Frontal cortex (tissue), 4 donors: ENCODE results near the gene FAM180B. TPM values are rescaled to one million over a fixed set of nuclear protein-coding genes. Genes with fewer than 3 reads are reported as not detected.
"Not testable (repeated sequence)": the region's sequence is repeated elsewhere in the genome, so short reads cannot be mapped to it uniquely, and the experiment has no call there.

Source experiments
- DNase-seq, 2 donors: peaks; one replicate each; pipeline ENCODE4 v3.0.0; 2012; ENCODE audit warnings: low spot score in 2 of 2
- FAIRE-seq: peaks from 2 replicates; lab custom pipeline; 2012; peaks lifted over from hg19 to GRCh38; lab: Jason Lieb, UNC
- total RNA-seq: library from RNA; depleted of rRNA; stranded (reverse); fragments of >200 nt; gene quantifications from one replicate; pipeline ENCODE4 v1.2.3, GENCODE V29; 2014
- donor health status: control.
- donor health status: control.
- donor health status: control.

Gene FAM180B
- total RNA-seq, 1 donor from 2014 or later: not detected

DNA sequence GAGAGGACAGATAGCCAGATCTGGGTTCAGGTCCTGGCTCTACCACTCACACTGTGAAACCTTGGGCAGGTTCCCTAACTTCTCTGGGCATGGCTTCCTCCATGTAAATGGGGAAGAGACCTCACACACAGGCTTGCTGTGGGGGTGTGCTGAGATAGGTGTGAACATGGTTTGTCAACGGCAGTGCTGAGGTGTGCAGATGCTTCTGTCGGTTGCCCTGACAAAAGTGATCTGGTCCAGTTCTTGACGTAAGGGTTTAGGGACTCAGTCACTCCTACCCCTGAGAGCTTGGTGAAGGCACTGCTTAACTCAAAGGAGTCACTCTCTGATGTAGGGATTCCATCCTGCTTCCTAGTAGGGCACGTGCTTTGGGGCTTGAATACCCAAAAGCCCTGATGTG lies 5.8 kb downstream of the FAM180B start:
- no peak for DNase-seq
- FAIRE-seq: no peak

DNA sequence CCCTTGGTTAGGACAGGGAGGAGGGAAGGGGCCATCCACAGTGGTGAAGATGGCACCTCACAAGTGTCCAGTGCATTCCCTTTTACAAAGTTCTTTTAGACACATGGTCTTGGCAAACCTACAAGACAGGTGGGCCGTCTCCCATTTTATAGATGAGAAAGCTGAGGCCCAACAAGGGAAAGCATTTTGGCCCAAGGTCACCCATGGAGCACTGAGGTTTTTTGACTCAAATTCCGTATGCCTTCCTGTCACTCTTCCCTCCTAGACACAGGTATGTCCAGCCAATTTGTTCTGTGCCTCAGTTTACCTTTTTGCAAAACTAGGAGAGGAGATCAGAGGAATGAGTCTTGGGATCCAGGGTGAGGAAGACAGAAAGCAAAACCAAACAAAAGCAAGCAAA lies 6.5 kb downstream of the FAM180B start:
- DNase-seq: no peak
- FAIRE-seq: no peak

DNA sequence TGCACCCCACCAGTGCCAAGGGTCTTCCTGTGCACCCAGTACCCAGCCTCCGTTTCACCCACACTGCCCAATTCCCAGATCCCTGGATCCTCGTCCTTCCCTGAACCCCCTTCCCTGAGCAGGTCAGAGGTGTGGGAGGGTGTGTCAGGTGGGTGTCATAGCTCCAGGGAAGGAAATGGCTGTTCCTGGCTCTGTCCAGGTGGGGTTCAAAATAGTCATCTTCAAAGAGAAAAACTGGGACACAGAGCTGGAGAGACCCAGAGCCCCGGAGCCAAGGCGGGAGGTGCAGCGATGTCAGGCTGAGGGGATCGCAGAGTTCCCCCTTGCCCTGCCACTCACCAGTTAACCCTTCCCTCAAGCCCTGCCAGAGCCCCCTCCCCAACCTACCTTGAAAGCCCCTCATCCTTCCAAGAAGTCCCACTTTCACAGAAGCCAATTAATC lies 7.0 kb downstream of the FAM180B start:
- no peak for FAIRE-seq
- DNase-seq: no peak

DNA sequence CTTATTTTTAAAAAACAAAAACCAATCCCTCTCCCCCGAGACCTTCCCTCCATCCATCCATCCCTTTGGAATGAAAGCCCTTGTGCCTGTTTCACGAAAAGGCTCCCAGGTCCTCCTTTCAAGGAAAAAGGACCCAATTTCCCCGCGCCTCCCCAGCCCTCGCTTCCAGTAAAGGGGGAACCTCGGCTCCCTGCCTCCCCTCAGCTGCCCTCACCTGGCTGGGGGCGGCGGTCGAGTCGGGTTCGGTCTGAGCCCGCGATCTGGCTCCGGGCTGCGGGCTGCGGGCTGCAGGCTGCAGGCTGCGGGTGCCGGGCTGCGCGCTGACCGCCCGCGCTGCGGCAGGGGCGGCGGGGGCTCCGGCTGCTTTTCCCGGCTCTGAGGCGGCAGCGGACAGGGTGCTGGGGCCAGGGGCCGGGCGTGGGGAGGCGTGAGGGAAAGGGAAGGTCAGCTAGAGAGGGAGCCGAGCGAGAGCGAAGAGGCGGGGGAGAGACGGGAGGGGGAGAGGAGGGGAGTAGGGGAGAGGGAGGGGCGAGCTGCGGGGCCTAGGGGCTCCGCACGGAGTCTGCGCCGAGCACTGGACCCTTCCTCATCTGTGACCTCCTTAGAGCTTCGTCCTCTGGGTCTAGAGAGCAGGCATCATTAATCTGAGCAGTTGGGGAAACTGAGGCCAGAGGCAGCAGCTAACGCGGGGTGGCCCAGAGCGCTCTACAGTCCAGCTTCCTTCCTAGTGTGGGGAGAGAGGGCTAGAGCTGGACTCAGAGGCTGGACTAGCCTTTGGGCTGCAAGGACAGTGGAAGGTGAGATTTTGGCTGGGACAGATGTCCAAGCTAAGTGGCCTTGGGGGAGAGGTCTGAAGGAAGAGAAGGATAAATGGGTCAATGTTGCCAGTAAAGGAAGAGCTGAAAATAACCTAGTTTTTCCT lies 7.7 kb downstream of the FAM180B start, which contains the start of gene C1QTNF4:
Gene C1QTNF4, minus strand, starts transcription at position 478 of the 922 bp plus-strand sequence. CDS start 3,601 bp downstream, outside the sequence.
- no peak for FAIRE-seq
- no peak for DNase-seq

DNA sequence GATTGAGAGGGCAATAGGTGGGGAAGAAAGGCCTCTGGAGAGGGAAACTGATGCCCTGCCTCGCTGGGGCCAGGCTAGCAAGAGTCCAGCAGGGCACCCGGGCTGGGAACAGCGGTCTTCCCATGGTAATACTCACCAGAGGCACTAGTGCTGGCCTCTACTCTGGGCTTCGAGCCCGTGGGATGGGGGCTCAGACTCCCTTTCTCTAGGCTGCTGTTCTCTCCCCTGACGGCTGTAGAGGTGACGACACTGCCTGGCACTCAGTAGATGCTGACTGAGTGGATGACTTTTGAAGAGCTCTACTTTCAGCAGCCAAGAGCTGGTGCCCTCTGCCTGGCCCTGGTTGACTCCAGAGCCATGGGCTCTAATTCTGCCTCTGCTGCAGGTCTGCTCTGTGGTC lies 8.6 kb downstream of the FAM180B start:
- no peak for FAIRE-seq
- no peak for DNase-seq

DNA sequence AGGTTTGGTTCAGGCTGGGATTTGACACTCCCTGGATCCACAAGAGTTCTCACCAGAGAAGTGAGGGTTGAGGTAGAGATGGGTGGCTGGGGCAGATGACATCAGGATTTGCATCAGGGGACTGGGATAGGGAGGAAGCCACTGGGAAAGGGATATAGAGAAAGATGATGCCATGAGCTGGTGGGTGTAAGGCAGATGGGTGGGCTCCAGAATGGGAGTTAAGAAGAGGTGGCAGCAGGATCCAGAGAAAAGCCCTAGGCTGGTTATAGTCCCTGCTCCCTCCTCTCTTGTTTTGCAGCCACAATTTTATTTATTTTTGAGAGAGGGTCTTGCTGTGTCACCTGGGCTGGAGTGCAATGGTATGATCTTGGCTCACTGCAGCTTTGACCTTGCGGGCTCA lies 9.5 kb downstream of the FAM180B start:
- no peak for DNase-seq
- no peak for FAIRE-seq

DNA sequence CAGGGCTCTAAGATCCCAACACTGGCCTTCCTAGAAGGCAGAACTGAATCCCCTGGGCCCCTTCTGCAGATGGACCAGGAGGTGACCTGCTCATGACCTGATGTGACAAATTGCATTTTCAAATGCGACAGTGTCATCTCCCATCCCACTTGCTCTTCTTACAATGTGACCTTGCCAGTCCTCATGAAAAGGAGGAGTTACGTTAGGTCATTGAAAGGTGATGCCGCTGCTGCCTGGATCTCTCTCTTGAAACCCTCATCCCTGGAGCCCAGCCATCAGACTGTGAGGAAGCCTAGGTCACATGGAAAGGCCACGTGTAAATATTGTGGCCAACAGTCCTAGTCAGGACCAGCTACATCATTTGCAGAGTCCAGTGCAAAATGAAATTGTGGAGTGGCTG lies 13.4 kb downstream of the FAM180B start:
- DNase-seq: no peak
- FAIRE-seq: no peak

DNA sequence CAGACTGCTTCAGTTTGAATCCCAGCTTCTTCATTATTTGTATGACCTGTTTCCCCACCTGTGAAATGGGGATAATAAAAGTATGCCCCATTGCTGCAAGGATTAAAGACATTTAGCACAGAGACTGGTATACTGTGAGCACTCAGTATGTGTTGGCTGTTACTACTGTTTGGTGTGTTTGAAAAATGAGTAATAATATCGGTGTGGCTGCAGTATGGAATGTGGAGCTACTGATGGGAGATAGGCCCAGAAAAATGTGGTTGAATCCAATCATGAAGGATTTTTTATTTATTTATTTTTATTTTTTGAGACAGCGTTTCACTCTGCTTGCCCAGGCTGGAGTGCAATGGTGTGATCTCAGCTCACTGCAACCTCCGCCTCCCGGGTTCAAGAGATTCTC lies 16.8 kb downstream of the FAM180B start:
- FAIRE-seq: no peak
- no peak for DNase-seq

DNA sequence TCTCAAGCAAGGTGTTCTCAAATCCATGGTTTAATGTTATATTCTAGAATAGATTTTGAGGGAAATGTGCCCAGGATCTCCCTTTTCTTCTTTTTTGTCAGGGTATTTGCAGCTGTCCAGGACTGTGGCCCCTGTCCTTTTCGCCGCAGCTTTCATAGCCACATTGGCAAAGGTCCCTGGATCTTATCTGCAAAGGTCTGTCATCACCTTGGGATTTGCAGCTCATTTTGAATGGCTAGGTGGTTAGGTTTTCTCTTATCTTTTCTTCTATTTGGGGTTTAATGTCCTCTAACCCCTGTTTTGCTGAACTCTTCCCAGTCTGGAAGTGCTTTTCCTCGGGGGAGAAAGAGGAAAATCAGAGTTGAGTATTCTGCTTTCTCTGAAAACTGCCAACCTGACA lies 19.4 kb downstream of the FAM180B start:
- DNase-seq (no peak), FAIRE-seq (no peak)

DNA sequence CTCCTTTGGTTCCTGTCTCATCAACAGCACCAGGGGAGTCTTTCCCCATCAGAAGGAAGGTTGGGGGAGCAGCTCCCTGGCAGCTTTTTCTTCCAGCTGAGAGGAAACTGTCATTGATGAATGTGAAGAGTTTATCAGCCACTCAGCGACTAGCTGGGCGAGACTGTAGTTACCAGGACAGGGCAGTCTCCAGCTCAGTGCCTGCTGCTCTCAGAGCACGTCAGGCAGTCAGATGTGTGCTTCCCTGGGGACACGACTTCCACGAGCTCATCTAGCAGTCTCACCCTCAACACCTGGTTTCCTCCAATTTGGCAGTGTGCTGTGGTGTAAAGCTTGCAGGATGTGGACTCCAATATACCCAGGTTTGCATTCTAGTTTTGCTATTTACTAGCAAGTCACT lies 20.3 kb downstream of the FAM180B start:
- DNase-seq: no peak
- FAIRE-seq: no peak

DNA sequence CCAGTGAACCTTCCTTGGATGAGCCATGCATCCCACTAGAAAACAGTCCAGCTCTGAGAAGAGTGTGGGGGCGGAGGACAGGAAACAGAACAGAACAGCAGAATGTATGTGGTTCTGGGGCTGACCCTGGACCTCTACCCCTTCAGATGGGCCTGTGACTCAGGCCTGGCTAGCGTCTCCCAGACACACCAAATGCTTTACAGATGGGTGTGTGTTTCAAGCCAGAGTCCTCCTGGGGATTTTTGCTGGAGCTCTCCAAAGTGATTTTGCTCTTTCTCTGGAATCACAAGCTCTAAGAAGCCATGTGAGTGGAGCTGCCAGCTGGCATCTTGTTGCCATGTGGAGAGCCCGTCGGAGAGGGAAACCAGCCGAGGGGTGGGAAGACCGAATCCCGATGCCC lies 20.9 kb downstream of the FAM180B start:
- DNase-seq (peak in 1 of 2 donors; percentile 19), FAIRE-seq (no peak)

DNA sequence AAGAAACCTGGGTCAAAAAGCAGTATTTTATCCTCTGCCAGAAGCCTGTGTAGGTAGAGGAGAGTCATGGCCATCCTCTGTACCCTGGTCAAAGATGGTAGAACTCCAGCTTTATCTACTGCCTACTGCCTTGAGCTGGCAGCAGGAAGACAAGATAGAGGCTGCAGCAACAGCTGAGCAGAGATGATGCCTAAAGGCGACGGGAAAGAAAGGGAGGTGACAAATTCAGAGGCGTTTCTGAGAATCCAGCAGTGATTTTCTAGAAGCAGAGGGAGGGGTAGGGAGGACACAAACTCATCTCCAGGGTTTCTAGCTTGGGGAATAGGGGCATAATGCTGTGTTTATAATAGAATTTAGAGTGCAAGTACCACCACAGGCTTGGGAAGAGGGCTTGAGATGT lies 23.2 kb downstream of the FAM180B start:
- no peak for DNase-seq
- no peak for FAIRE-seq

DNA sequence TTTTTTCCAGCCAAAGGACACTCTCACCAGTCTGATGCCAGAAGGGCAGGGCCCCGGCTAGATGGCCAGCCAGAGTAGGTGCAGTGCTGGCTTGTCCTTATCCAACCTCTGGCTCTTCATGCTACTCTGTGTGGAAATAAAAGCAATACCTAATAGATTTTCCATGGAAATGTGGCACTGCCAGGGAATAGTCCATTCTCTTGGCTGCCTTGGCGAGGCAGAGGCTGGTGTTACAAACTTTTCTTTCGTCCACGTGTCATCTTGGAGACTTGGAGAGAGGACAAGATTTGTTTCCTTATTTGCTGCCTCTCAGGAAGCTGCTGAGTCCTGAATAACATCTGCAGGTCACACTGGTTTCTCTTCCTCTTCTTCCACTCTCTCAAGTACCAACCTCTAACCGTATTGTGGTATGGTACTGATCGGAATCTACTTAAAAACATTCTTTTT lies 24.9 kb downstream of the FAM180B start:
- peak in 1 of 2 donors; percentile 14 for DNase-seq
- no peak for FAIRE-seq

DNA sequence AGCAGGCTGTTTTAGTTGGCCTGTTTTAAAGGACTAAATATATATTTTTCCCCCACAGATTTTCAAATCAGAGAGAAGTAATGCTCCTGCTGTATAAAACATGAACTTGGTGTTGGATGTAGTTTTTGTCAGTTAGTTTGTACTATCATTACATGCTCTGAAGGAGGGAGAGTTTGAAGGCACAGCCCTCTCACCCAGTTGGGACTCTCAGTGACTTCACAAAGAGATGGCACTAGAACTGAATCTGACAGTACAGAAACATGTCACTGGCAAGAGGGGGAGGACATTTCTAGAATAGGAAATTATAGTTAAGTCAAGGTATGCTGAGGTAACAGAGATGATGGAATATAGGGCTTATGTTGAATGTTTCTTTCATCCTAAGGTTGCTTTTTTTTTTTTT lies 28.8 kb downstream of the FAM180B start:
- DNase-seq (no peak), FAIRE-seq (no peak)

DNA sequence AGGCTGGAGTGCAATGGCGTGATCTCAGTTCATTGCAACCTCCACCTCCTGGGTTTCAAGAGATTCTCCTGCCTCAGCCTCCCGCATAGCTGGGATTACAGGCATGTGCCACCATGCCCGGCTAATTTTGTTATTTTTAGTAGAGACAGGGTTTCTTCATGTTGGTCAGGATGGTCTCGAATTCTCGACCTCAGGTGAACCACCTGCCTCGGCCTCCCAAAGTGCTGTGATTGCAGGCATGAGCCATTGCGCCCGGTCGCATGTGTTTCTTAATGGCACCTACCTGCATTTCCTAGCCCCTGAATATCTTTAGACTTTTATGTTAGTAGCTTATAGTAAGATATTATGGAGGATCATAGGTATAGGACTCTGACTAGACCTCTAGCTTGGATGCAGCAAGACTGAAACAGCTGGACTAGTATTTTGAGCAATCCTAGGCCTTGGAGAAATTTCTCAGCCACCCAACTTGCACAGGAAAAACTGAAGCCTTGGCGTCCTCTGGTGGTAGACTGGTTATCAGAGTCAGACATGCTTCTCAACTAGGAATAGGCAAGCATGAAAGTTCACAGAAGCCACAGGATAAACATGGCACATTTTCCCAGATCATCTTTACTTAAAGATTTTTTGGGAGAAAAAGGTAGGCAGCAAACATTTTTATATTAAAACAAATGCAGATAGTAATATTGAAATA lies 30.4 kb downstream of the FAM180B start:
- DNase-seq (peak in 1 of 2 donors; percentile 47), FAIRE-seq (no peak)

DNA sequence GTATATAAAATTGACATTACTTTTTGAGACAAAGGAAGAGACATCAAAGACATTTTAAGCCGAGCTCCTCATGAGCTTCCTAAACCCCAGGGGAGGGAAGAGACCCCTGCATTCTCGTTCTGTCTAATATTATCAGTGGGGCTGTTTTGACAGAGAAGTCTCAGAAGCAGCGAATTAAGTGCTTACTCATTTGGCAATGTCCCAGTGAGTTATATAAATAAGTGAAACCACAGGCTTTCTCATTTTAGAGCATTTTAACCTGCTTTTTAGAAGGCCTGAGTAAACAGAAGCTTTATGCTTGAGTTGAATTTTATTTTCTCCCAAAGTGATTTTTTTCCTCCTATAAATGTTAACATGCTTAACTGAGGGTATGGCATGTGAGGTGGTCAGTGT lies 30.9 kb downstream of the FAM180B start:
- DNase-seq (no peak), FAIRE-seq (no peak)

DNA sequence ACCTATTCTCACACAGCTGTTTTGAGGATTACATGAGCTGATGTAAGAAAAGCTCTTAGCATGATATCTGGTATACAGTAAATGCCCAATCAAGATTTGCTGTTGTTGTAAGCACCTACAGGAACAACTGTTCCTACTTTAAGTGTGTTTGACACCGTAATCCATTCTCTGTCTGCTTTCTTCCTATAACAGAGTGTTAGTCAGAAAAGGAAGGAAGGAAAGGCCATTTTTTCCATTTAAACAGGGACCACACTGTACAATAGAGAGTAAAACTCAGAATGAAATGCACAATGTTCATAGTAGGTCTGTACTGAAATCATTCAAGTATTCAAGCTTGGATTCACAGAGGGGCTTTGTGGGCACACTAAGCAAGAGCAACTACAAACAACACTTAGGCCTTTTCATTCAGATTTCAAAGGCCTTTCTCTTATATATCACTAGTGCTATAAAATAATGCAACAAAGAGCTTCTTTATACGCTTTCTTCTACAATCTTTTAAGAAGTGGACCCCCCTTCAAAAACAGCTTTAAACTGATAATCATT lies 34.4 kb downstream of the FAM180B start:
- DNase-seq: no peak
- FAIRE-seq: no peak

DNA sequence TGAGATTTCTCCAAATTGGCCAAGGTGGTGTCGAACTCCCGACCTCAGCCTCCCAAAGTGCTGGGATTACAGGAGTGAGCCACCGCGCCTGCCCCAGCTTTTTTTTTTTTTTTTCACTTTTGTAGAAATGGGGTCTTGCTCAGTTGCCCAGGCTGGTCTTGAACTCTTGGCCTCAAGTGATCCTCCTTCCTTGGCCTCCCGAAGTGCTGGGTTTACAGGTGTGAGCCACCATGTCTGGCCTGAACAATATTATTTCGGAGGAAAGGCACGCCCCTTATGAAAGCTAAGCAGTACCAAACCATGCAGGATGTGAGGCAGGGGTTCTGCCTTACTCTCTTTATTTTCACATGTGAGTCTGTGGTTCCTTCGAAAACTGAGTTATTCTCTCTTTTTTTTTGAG lies 39.8 kb downstream of the FAM180B start:
- FAIRE-seq (no peak), DNase-seq (no peak)

DNA sequence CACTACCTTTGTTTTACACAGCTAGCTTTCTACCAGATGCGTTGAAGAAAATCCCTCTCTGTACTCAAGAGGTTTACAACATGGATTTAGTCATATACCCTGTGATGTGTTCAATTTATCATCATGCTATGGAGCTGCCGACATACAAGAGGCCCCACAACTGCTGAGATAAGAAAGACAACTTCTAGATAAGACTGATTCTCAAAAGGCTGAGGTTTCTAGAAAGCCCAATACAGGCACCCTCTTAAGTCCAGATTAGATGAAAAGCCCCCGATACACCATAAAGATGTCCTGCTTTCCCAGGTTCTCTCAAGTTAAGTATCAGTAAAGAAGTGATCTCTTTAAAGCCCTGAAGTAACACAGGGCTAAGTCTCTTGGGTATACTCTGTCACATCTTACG lies 41.5 kb downstream of the FAM180B start:
- DNase-seq (no peak), FAIRE-seq (no peak)

DNA sequence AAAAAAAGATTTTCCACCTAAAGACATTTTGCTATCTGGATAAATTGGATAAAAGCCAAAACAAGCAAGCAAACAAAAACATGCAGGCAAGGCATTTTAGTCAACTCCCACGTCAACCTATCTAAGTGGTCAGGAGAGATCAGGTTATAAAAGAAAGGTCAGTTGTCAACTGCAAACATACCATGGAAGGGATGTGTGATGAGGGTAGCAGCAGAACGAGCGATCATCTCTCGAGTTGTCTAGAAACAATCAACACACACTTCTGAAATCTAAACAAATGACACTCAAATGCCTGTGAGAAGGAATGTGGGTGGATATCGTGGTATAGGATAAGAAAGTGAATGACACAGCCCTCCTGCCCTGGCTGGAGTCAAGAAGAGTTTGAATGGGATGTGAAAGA lies 45.0 kb downstream of the FAM180B start:
- FAIRE-seq (no peak), DNase-seq (no peak)

DNA sequence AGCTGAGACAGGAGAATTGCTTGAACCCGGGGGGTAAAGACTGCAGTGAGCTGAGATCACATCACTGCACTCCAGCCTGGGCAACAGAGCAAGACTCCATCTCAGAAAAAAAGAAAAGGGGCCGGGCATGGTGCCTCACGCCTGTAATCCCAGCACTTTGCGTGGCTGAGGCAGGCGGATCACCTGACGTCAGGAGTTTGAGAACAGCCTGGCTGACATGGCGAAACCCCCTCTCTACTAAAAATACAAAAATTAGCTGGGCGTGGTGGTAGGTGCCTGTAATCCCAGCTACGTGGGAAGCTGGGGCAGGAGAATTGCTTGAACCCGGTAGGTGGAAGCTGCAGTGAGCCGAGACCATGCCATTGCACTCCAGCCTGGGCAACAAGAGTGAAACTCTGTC lies 49.9 kb downstream of the FAM180B start:
- DNase-seq, FAIRE-seq: not testable (repeated sequence)
